Endothelial cell (in vitro differentiated cells): ENCODE results near the gene CFAP99. TPM values are rescaled to one million over a fixed set of nuclear protein-coding genes. Genes with fewer than 3 reads are reported as not detected.

ENCODE experiments used
- DNase-seq: peaks from one replicate; pipeline ENCODE4 v3.0.0; 2021; ENCODE audit warnings: low spot score
- H3K27ac Mint-ChIP-seq: one replicate; pipeline ENCODE4 v1.8.0; 2021; ENCODE audit warnings: mixed read lengths, inconsistent platforms; ENCODE audit not compliant: unreplicated experiment
- H3K27me3 Mint-ChIP-seq: one replicate; pipeline ENCODE4 v1.8.0; 2021; ENCODE audit warnings: mild to moderate bottlenecking, moderate library complexity, mixed read lengths, inconsistent platforms; ENCODE audit not compliant: unreplicated experiment
- H3K36me3 Mint-ChIP-seq: one replicate; pipeline ENCODE4 v1.8.0; 2021; ENCODE audit warnings: mild to moderate bottlenecking, low read depth, mixed read lengths, inconsistent platforms; ENCODE audit not compliant: unreplicated experiment
- H3K4me1 Mint-ChIP-seq: one replicate; pipeline ENCODE4 v1.8.0; 2021; ENCODE audit warnings: mild to moderate bottlenecking, mixed read lengths, inconsistent platforms; ENCODE audit not compliant: unreplicated experiment
- H3K4me3 Mint-ChIP-seq: one replicate; pipeline ENCODE4 v1.8.0; 2021; ENCODE audit warnings: mild to moderate bottlenecking, mixed read lengths, inconsistent platforms; ENCODE audit not compliant: unreplicated experiment
- H3K9me3 Mint-ChIP-seq: one replicate; pipeline ENCODE4 v1.8.0; 2021; ENCODE audit warnings: mixed read lengths, inconsistent platforms; ENCODE audit not compliant: unreplicated experiment
- CTCF ChIP-seq: fragments of 200-600 bp; sonication (generic); IDR thresholded peaks from one replicate; pipeline ENCODE4 v1.5.0; 2021; ENCODE audit warnings: antibody characterized with exemption; ENCODE audit not compliant: unreplicated experiment
- total RNA-seq: library from RNA; stranded (reverse); fragmentation: NEBNext Ultra II Directional; extraction: Animal tissue kit (Norgen Biotek cat#: 25700); gene quantifications from one replicate; pipeline ENCODE4 v1.2.1, GENCODE V29; 2021; ENCODE audit not compliant: unreplicated experiment

The CFAP99 gene
- total RNA-seq, 1 donor from 2014 or later = not detected

DNA sequence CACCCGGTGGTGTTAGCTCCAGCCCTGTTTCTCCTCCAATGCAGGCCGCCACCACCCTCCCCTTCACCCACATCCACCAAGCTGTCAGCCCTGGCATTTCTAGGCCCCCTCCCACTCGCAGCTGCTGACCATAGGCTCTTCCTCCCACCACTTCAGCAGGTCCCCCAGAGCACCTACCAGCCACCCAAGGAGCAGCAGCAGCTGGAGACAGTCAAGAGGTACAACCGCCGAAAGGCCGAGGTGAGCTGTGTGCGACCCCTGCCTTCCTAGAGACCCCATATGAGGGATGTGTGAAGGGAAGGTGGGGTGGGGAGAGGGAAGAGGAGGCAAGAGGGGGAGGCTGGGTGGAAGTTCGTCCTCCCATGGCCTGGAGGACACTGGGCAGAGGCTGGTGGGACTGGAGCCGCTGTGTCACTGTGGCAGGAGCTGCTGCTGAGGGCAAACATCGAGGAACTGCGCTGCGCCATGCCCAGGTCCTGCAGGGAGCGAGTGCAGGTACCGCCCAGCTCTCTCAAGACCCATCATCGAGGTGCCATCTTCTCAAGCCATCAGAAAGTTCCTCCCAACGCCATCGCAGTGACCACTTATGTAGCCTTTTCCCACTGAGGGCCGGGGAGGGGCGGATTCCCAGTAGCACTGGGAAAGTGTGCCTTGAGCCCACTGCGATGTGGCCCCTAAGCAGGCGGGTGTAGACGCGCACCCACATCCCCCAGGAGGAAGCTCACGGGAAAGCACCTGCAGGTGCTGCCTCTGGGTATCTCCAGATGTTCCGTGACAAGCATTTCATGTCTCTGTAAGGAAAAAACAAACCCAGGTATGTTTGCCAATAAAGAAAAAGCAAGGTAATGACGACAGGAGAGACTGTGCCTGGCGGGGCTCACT, 31.0 kb downstream of the CFAP99 start:
- H3K27ac Mint-ChIP-seq = no peak overlapping the region
- TF ChIP-seq CTCF = no peak
- H3K4me1 Mint-ChIP-seq = no peaks in the 10 kb centered on the region
- H3K4me3 Mint-ChIP-seq = no peak overlapping the region
- DNase-seq = no peak
- H3K9me3 Mint-ChIP-seq = no peaks in the 10 kb centered on the region
- peaks cover 1% of the 10 kb centered on the region for H3K27me3 Mint-ChIP-seq
- no peaks in the 10 kb centered on the region for H3K36me3 Mint-ChIP-seq

DNA sequence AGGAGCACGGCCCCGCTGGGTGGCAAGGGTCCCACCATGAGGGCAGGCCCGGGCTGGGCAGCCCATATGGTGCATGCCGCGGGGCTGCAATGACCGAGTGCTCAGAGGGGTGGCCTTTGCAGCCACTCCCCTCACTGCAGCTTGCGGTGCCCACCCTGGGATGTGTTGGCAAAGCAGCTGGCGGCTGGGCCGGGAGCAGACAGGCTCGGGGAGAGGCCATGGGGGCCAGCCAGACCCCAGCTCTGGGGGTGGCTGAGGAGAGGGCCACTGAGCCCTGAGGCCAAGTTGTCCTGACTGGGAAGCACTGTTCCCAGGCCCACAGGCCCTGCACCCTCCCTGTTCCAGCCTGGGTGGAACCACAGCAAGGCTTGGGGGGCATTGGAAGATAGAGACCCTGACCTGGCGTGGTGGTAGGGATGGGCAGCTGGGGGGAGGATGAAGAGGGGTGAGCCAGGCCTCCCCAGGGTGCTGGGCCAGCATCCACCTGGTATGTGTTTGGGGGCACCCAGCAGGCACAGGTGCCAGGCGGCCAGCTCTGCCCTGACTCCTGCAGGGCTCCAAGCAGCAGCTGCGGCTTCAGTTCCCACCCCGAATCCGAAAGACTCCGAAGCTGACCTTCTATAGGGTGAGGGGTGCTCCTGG, 31.8 kb downstream of the CFAP99 start:
- no peaks in the 10 kb centered on the region for H3K9me3 Mint-ChIP-seq
- H3K36me3 Mint-ChIP-seq = no peaks in the 10 kb centered on the region
- DNase-seq = no peak
- no peaks in the 10 kb centered on the region for H3K4me1 Mint-ChIP-seq
- H3K27ac Mint-ChIP-seq = no peak overlapping the region
- H3K27me3 Mint-ChIP-seq = peaks cover 1% of the 10 kb centered on the region
- H3K4me3 Mint-ChIP-seq = no peak overlapping the region
- no peak for TF ChIP-seq CTCF

DNA sequence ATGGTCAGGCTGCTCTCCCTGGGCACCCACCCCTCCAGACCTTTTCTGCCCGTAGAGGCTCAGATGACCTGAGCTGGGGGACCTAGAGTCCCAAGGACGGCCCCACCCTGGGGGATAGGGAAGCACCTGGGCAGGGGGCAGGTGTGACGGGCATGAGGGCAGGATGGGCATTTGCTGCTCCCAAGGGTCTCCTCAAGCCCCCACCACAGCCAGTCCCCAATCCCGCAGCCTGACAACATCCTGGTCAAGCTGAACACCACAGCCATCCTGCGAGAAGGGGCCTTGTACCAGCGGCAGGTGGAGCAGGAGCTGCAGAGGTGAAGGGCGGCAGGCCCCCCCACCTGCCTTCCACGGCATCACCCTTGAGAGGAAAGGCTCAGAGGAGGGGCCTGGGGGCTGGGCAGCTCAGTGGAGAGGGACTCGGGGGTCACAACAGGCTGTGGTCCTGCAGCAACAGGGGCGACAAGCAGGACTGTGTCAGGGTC, 32.3 kb downstream of the CFAP99 start:
- H3K27me3 Mint-ChIP-seq = peaks cover 1% of the 10 kb centered on the region
- no peaks in the 10 kb centered on the region for H3K4me1 Mint-ChIP-seq
- H3K9me3 Mint-ChIP-seq = no peaks in the 10 kb centered on the region
- H3K27ac Mint-ChIP-seq = no peak overlapping the region
- DNase-seq = no peak
- no peaks in the 10 kb centered on the region for H3K36me3 Mint-ChIP-seq
- TF ChIP-seq CTCF = no peak
- no peak overlapping the region for H3K4me3 Mint-ChIP-seq

DNA sequence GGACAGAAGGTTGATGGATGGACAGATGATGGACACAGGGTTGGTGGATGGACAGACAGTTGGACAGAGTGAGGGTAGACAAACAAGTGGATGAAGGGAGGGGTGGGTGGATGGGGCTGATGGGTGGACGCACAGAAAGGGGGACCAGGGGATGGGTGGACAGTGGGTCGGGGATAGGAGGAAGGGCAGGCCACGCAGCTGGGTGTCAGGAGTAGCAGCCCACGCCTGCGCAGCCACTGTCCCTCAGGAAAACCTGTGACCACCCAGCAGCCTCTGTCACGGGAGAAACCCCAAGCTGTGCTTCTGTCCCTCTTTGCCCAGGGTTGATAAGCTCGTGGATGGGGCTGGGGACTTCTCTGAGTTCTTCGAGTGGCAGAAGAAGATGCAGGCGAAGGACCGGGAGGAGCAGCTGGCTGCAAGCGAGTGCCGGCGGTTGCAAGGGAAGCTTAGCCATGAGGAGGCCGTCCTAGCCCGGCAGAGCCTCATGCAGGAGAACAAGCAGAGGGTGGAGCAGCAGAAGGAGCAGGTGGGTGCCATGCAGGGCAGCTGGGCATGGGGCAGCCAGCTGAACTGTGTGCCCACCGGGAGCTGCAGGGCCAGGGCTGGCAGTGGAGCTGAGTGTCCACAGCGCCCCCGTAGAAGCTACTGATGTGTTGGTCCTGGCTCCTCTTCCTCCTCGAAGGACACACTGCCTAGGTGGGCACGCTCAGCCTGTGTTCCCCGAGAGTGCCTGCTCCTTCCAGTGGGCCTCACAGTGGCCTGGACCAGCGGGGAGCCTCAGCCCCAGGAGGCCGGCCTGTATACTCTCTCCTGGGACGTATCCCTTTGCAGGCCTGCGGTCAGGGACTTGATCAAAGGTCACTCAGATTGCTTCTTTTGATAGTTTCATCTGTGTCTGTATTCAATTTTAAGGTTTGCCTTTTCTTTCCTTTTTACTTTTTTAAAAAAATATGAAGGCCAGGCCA, 33.3 kb downstream of the CFAP99 start:
- H3K27me3 Mint-ChIP-seq = peaks cover 1% of the 10 kb centered on the region
- TF ChIP-seq CTCF = no peak
- H3K4me3 Mint-ChIP-seq = no peak overlapping the region
- no peaks in the 10 kb centered on the region for H3K4me1 Mint-ChIP-seq
- no peaks in the 10 kb centered on the region for H3K36me3 Mint-ChIP-seq
- H3K9me3 Mint-ChIP-seq = no peaks in the 10 kb centered on the region
- no peak for DNase-seq
- no peak overlapping the region for H3K27ac Mint-ChIP-seq
